HG03342 (cell line): ENCODE measurements around the gene COL13A1.

ENCODE experiments used
- ATAC-seq: cut with Tn5 transposase; IDR thresholded peaks from one replicate; pipeline ENCODE4 v1.9.1; 2021; ENCODE audit warnings: mild to moderate bottlenecking, moderate library complexity; ENCODE audit not compliant: unreplicated experiment

Gene COL13A1

GRCh38 chr10:70007116-70007820, 205.6 kb downstream of the COL13A1 start:
- ATAC-seq, result no peak
